ENCODE data around the gene ELF3.
"Not testable (repeated sequence)": the region's sequence is repeated elsewhere in the genome, so short reads cannot be mapped to it uniquely, and the experiment has no call there.

The ELF3 gene

DNA sequence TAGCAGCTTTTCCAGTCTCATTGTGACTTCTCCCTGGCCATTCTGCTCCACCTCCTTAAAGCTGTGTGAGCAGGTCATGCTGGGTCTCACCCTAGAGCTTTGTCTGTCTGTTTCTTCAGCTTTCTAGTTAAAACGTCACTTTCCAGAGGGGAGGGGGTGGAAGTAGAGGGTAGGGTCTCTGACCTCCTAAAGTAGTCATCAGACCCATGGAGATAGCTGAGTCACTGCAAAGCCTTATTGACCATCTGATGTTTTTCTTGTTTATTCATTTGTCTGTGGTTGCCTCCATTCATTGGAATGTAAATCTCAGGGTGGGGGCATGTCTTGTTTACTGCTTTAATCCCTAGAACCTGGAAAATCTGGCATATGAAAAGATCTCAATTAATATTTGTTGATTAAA lies 52.7 kb downstream of the ELF3 start:
- in situ Hi-C loops (cut with MboI; ENCODE audit: low sequenced_read_pairs): no loop called here

GRCh38 chr1:202064889-202065312 lies 54.5 kb downstream of the ELF3 start:
- in situ Hi-C loops (cut with MboI; ENCODE audit: low sequenced_read_pairs): not testable (repeated sequence)

Data from HL-60/S4 treated with phorbol 12-myristate 13-acetate at 8.2 ng/mL for 4 days and 3 days (cell line).